GM12873 (cell line): Measurements from ENCODE around the gene PER3.

Source experiments
- TF ChIP-seq, protein P1 (sequence below): IDR thresholded peaks from 2 replicates; pipeline ENCODE4 v1.5.1; 2012; ENCODE audit warnings: low read depth, mild to moderate bottlenecking, moderate library complexity, low read length, control low read depth; ENCODE audit not compliant: insufficient read depth; ENCODE audit errors: missing control alignments

PER3 gene

GRCh38 chr1:7861452-7861851 is 77.4 kb downstream of the PER3 start:
- TF ChIP-seq, protein P1, sequence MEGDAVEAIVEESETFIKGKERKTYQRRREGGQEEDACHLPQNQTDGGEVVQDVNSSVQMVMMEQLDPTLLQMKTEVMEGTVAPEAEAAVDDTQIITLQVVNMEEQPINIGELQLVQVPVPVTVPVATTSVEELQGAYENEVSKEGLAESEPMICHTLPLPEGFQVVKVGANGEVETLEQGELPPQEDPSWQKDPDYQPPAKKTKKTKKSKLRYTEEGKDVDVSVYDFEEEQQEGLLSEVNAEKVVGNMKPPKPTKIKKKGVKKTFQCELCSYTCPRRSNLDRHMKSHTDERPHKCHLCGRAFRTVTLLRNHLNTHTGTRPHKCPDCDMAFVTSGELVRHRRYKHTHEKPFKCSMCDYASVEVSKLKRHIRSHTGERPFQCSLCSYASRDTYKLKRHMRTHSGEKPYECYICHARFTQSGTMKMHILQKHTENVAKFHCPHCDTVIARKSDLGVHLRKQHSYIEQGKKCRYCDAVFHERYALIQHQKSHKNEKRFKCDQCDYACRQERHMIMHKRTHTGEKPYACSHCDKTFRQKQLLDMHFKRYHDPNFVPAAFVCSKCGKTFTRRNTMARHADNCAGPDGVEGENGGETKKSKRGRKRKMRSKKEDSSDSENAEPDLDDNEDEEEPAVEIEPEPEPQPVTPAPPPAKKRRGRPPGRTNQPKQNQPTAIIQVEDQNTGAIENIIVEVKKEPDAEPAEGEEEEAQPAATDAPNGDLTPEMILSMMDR = no peak

- TF ChIP-seq, protein P1 = no peak
Measured at GRCh38 chr1:7862211-7863060, 78.3 kb downstream of the PER3 start.

GRCh38 chr1:7863756-7864328 is 79.8 kb downstream of the PER3 start:
- TF ChIP-seq, protein P1 = no peak

- TF ChIP-seq, protein P1 = no peak
Measured at GRCh38 chr1:7865978-7866377, 81.9 kb downstream of the PER3 start.

DNA sequence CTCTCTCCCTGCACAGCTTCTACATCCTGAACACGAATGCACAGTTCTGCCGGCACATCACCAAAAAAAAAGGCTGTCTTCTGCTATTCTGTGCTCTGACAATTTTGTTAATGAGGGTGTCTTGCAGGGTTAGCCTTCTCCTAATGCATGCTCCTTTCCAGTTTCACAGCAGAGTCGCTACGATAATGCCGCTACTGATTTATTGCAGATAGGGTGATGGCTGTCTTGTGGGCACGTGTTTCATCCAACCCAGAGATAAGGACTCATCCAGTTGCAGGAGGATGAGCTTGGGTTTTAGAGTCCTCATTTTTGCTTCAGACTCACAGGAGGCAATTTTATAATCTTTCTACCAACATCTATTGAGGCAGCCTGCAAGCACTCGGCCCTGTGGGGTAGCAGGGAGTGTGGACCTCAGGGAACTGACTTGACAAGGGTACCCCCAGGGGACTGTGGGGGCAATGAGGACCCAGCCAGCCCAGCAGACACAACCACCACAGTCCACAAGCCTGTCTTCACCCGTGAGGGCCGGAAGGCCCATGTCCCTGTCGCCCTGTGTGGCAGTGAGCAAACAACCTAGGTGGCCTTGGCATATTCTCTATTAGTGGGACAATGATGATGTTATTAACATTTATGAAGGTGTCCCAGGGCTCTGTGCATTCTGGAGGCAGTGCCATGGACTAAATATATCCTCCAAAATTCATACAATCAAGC is 84.1 kb downstream of the PER3 start:
- TF ChIP-seq, protein P1 = no peak

- TF ChIP-seq, protein P1 = no peak
Measured at GRCh38 chr1:7869136-7869920, 85.2 kb downstream of the PER3 start.
